B cell (primary cell): ENCODE data around the gene MPPED2.

Experiments used
- CTCF ChIP-seq: fragments of 200-600 bp; IDR thresholded peaks from one replicate; pipeline ENCODE4 v1.8.0; 2022; ENCODE audit warnings: antibody characterized with exemption, mild to moderate bottlenecking
- EZH2 ChIP-seq: IDR thresholded peaks from 2 replicates; pipeline ENCODE4 v1.6.1; 2012; ENCODE audit warnings: borderline replicate concordance, low read depth, mild to moderate bottlenecking, moderate library complexity, low read length; ENCODE audit not compliant: insufficient read depth, poor library complexity, severe bottlenecking

GRCh38 chr11:30585892-30586250, 282 bp downstream of the MPPED2 start:
- TF ChIP-seq CTCF = no peak
- TF ChIP-seq EZH2 = no peak
